ENCODE results near the gene GLUL.
"Not testable (repeated sequence)": the region's sequence is repeated elsewhere in the genome, so short reads cannot be mapped to it uniquely, and the experiment has no call there.

GLUL gene

GRCh38 chr1:182337736-182338571, 53.6 kb downstream of the GLUL start:
- TF ChIP-seq EZH2 (IDR thresholded peaks at IDR 0.05; ENCODE audit: borderline replicate concordance, low read length) = no peak
- no peak for TF ChIP-seq CTCF (IDR thresholded peaks at IDR 0.05; ENCODE audit: low read length)
- Histone ChIP-seq H3K4me1 (ENCODE audit: insufficient read depth, low read length, severe bottlenecking) (no peaks in the 10 kb centered on the region), H3K9me3 (ENCODE audit: low read length) (no peaks in the 10 kb centered on the region), H4K20me1 (ENCODE audit: insufficient read depth, low read length) (no peaks in the 10 kb centered on the region), H3K79me2 (ENCODE audit: insufficient read depth, low read length) (no peaks in the 10 kb centered on the region), H3K4me3 (ENCODE audit: low read depth, low read length, poor library complexity, severe bottlenecking) (no peak overlapping the region), H3K4me2 (ENCODE audit: low read length) (no peak overlapping the region), H2AFZ (ENCODE audit: low read length) (no peak overlapping the region), H3K27me3 (ENCODE audit: insufficient read depth, low read length) (no peaks in the 10 kb centered on the region; the same call in 1 of the 2 replicates), H3K27ac (ENCODE audit: low read depth, low read length, poor library complexity, severe bottlenecking) (no peak overlapping the region), H3K36me3 (ENCODE audit: insufficient read depth, low read length) (no peaks in the 10 kb centered on the region), H3F3A (ENCODE audit: insufficient read depth, low read length) (no peaks in the 10 kb centered on the region), H3K9ac (ENCODE audit: low read length) (no peak overlapping the region), H3K9me2 (ENCODE audit: low read depth, low read length) (no peaks in the 10 kb centered on the region)

- H3K4me2 ChIP-seq (ENCODE audit: low read length) = no peak overlapping the region
- H2AFZ ChIP-seq (ENCODE audit: low read length) = no peak overlapping the region
- no peaks in the 10 kb centered on the region for H3K4me1 ChIP-seq (ENCODE audit: insufficient read depth, low read length, severe bottlenecking)
- no peaks in the 10 kb centered on the region for H3F3A ChIP-seq (ENCODE audit: insufficient read depth, low read length)
- H3K9me3 ChIP-seq (ENCODE audit: low read length) = no peaks in the 10 kb centered on the region
- H4K20me1 ChIP-seq (ENCODE audit: insufficient read depth, low read length) = no peaks in the 10 kb centered on the region
- H3K4me3 ChIP-seq (ENCODE audit: low read depth, low read length, poor library complexity, severe bottlenecking) = no peak overlapping the region
- H3K36me3 ChIP-seq (ENCODE audit: insufficient read depth, low read length) = no peaks in the 10 kb centered on the region
- no peak overlapping the region for H3K9ac ChIP-seq (ENCODE audit: low read length)
- no peaks in the 10 kb centered on the region for H3K79me2 ChIP-seq (ENCODE audit: insufficient read depth, low read length)
- no peaks in the 10 kb centered on the region; the same call in 1 of the 2 replicates for H3K27me3 ChIP-seq (ENCODE audit: insufficient read depth, low read length)
- H3K9me2 ChIP-seq (ENCODE audit: low read depth, low read length) = no peaks in the 10 kb centered on the region
- TF ChIP-seq EZH2 (IDR thresholded peaks at IDR 0.05; ENCODE audit: borderline replicate concordance, low read length) (no peak), CTCF (IDR thresholded peaks at IDR 0.05; ENCODE audit: low read length) (no peak)
- no peak overlapping the region for H3K27ac ChIP-seq (ENCODE audit: low read depth, low read length, poor library complexity, severe bottlenecking)
Measured at GRCh38 chr1:182335771-182336566, 55.6 kb downstream of the GLUL start.

- H3F3A ChIP-seq (ENCODE audit: insufficient read depth, low read length); H3K36me3 ChIP-seq (ENCODE audit: insufficient read depth, low read length); H3K9me2 ChIP-seq (ENCODE audit: low read depth, low read length); H3K79me2 ChIP-seq (ENCODE audit: insufficient read depth, low read length); H4K20me1 ChIP-seq (ENCODE audit: insufficient read depth, low read length); H3K9me3 ChIP-seq (ENCODE audit: low read length); H3K9ac ChIP-seq (ENCODE audit: low read length); H3K4me1 ChIP-seq (ENCODE audit: insufficient read depth, low read length, severe bottlenecking); H3K27me3 ChIP-seq (ENCODE audit: insufficient read depth, low read length); H3K4me3 ChIP-seq (ENCODE audit: low read depth, low read length, poor library complexity, severe bottlenecking); H3K27ac ChIP-seq (ENCODE audit: low read depth, low read length, poor library complexity, severe bottlenecking); H3K4me2 ChIP-seq (ENCODE audit: low read length); H2AFZ ChIP-seq (ENCODE audit: low read length): not testable (repeated sequence)
Measured at GRCh38 chr1:182333071-182333571, 58.5 kb downstream of the GLUL start.

Measured in OCI-LY1 (cell line).